Brain microvascular endothelial cell (primary cell): ENCODE results near the gene USP16.

Experiments used
- DNase-seq: peaks from one replicate; pipeline ENCODE4 v3.0.0-alpha.2; 2020
- H3K27ac ChIP-seq: fragments of 250-450 bp; sonication (Bioruptor Pico); 2 replicates; pipeline ENCODE4 v1.5.1; 2020; ENCODE audit warnings: mild to moderate bottlenecking, moderate library complexity
- H3K27me3 ChIP-seq: fragments of 250-450 bp; sonication (Bioruptor Pico); replicated peaks from 2 replicates; pipeline ENCODE4 v1.5.1; 2020; ENCODE audit warnings: mild to moderate bottlenecking
- H3K36me3 ChIP-seq: fragments of 250-450 bp; sonication (Bioruptor Pico); replicated peaks from 2 replicates; pipeline ENCODE4 v1.5.1; 2020; ENCODE audit warnings: mild to moderate bottlenecking
- H3K4me3 ChIP-seq: 2 replicates; pipeline ENCODE4 v1.5.1; 2011; ENCODE audit warnings: low read depth, mild to moderate bottlenecking, control low read depth, low read length, moderate library complexity
- CTCF ChIP-seq: IDR thresholded peaks from 2 replicates; pipeline ENCODE4 v1.5.1; 2011; ENCODE audit warnings: low read depth, mild to moderate bottlenecking, moderate library complexity, low read length, control low read depth, inconsistent platforms; ENCODE audit errors: missing control alignments
- in situ Hi-C: cut with HindIII; loops from 2 replicates; pipeline ENCODE4 v1.10.0; 2017; ENCODE audit warnings: low sequenced_read_pairs, low pct_ligation_motif_present

The USP16 gene

GRCh38 chr21:29022166-29022565 lies 2.3 kb upstream of the USP16 start:
- no peak overlapping the region for H3K4me3 ChIP-seq
- H3K27ac ChIP-seq, result no peak overlapping the region
- TF ChIP-seq CTCF, result no peak
- no peak for DNase-seq
- no peaks in the 10 kb centered on the region for H3K36me3 ChIP-seq
- no peaks in the 10 kb centered on the region for H3K27me3 ChIP-seq
- in situ Hi-C loops, result no loop called here

- Histone ChIP-seq H3K36me3 (peaks cover 9% of the 10 kb centered on the region), H3K4me3 (peak overlapping the region; percentile 95), H3K27me3 (no peaks in the 10 kb centered on the region), H3K27ac (peak overlapping the region; percentile 100)
- TF ChIP-seq CTCF, result no peak
- DNase-seq, result peak; percentile 11
- in situ Hi-C loops, result no loop called here
These were observed 853 bp downstream of the USP16 start for GRCh38 chr21:29025328-29025713.

GRCh38 chr21:29029524-29029923 lies 5.1 kb downstream of the USP16 start:
- in situ Hi-C loops, result no loop called here
- H3K4me3 ChIP-seq, result no peak overlapping the region
- no peak for DNase-seq
- no peak overlapping the region for H3K27ac ChIP-seq
- peaks cover 32% of the 10 kb centered on the region for H3K36me3 ChIP-seq
- H3K27me3 ChIP-seq, result no peaks in the 10 kb centered on the region
- no peak for TF ChIP-seq CTCF

GRCh38 chr21:29030909-29031308 lies 6.4 kb downstream of the USP16 start:
- no peaks in the 10 kb centered on the region for H3K27me3 ChIP-seq
- no peak for TF ChIP-seq CTCF
- in situ Hi-C loops, result no loop called here
- no peak overlapping the region for H3K27ac ChIP-seq
- DNase-seq, result no peak
- peaks cover 39% of the 10 kb centered on the region for H3K36me3 ChIP-seq
- no peak overlapping the region for H3K4me3 ChIP-seq

GRCh38 chr21:29033301-29033700 lies 8.8 kb downstream of the USP16 start:
- no peaks in the 10 kb centered on the region for H3K27me3 ChIP-seq
- TF ChIP-seq CTCF, result no peak
- in situ Hi-C loops, result no loop called here
- H3K4me3 ChIP-seq, result no peak overlapping the region
- DNase-seq, result no peak
- H3K27ac ChIP-seq, result no peak overlapping the region
- peaks cover 50% of the 10 kb centered on the region for H3K36me3 ChIP-seq

- no peak overlapping the region for H3K4me3 ChIP-seq
- no peaks in the 10 kb centered on the region for H3K27me3 ChIP-seq
- H3K36me3 ChIP-seq, result peaks cover 47% of the 10 kb centered on the region
- DNase-seq, result no peak
- TF ChIP-seq CTCF, result no peak
- H3K27ac ChIP-seq, result no peak overlapping the region
- in situ Hi-C loops, result no loop called here
These were observed 9.4 kb downstream of the USP16 start for GRCh38 chr21:29033871-29034270.
